Psoas muscle (tissue), 8 donors: ENCODE data around the gene FDXACB1. TPM values are rescaled to one million over a fixed set of nuclear protein-coding genes. Genes with fewer than 3 reads are reported as not detected.
A peak's percentile ranks its signal among the peaks of the same experiment; 100 is the strongest.

Experiments used
- ATAC-seq, 4 donors: fragments of 200-7000 bp; cut with Tn5 transposase; one replicate each; pipeline ENCODE4 v1.9.1; 2020; ENCODE audit warnings: moderate library complexity in 3 of 4, mild to moderate bottlenecking in 2 of 4
- DNase-seq, 2 donors: peaks; one replicate each; pipeline ENCODE4 v3.0.0-alpha.2; 2020
- H3K27ac ChIP-seq: fragments of 200-600 bp; one replicate; pipeline ENCODE4 v1.8.0; 2022
- H3K27me3 ChIP-seq, 3 donors: fragments of 200-600 bp in 1 of 3; one replicate each; pipeline versions ENCODE4 v1.6.1 to v1.8.0; 2013 to 2022; ENCODE audit warnings: low read length in 2 of 3, mild to moderate bottlenecking in 2 of 3, moderate library complexity in 1 of 3; ENCODE audit not compliant: insufficient read depth in 3 of 3
- H3K36me3 ChIP-seq, 2 donors: fragments of 200-600 bp in 1 of 2; one replicate each; pipeline versions ENCODE4 v1.6.1 to v1.8.0; 2013 to 2022; ENCODE audit warnings: low read depth in 1 of 2, mild to moderate bottlenecking in 1 of 2, moderate library complexity in 1 of 2; ENCODE audit not compliant: insufficient read depth in 1 of 2
- H3K4me1 ChIP-seq: fragments of 200-600 bp; one replicate; pipeline ENCODE4 v1.8.0; 2022
- H3K4me3 ChIP-seq: fragments of 200-600 bp; one replicate; pipeline ENCODE4 v1.8.0; 2022; ENCODE audit warnings: mild to moderate bottlenecking
- H3K9me3 ChIP-seq: fragments of 200-600 bp; one replicate; pipeline ENCODE4 v1.8.0; 2022
- WGBS, 3 donors: extraction: QIAGEN DNeasy Blood & Tissue Kit; methylation state at CpG; one replicate each; pipeline versions ENCODE4 v1.1.6 to v1.1.7; 2013; 5-methylcytosine and 5-hydroxymethylcytosine counted together
- intact Hi-C, 2 donors: fragments of 100-400 bp; cut with DNase I; formaldehyde crosslinking; loops; one replicate each; pipeline versions ENCODE4 v1.11.0 to v1.14.2; 2022
- polyA plus RNA-seq, 3 donors: library from polyadenylated mRNA; stranded (reverse); fragments of 200-250 nt; gene quantifications; one replicate each; pipeline ENCODE4 v1.2.3, GENCODE V29; 2013
- total RNA-seq, 4 donors: library from RNA; stranded (reverse); fragmentation: NEBNext Ultra II Directional in 2 of 4; extraction: Animal tissue kit (Norgen Biotek cat#: 25700) in 2 of 4; gene quantifications; one replicate each; pipeline versions ENCODE4 v1.2.1 to v1.2.4, GENCODE V29; 2021 to 2023
- TF ChIP-seq, protein P1 (sequence below): fragments of 200-600 bp; IDR thresholded peaks from one replicate; pipeline ENCODE4 v1.8.0; 2022; ENCODE audit warnings: antibody characterized with exemption
- donor health status: healthy with polysubstance abuse.
- donor health status: DM: no; HTN: no; CAD: no; lungs with moderate emphysema.
- donor health status: Bipolar disorder and iron deficiency.
- donor health status: healthy.
- donor health status: DM: yes; HTN: yes; CAD: no.
- donor health status: DM: no; HTN: no; CAD: no.
- donor health status: DM: no; HTN: no; CAD: no.
- donor health status: DM: yes; HTN: yes; CAD: no.

FDXACB1 gene
- total and polyA plus RNA-seq, 7 donors = 0.45 to 1.1 (median 0.77) TPM

DNA sequence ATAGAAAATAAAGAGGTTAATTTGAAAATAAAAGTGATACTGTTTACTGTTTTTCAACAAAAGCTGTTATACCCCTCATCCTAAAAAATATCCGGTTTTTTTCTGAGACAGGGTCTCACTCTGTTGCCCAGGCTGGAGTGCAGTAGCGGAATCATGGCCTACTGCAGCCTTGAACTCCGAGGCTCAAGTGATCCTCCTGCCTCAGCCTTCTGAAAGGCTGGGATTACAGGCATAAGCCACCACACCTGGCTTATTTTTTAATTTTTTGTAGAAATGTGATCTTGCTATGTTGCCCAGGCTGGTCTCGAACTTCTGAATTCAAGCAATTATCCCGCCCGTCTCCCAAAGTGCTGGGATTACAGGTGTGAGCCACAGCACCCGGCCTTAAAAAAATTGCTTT, 43.3 kb downstream of the FDXACB1 start:
- Histone ChIP-seq H3K4me1 (peaks cover 49% of the 10 kb centered on the region), H3K4me3 (no peak overlapping the region), H3K27me3 (no peaks in the 10 kb centered on the region), H3K27ac (peak overlapping the region; percentile 83), H3K36me3 (peaks cover 6 to 44% of the 10 kb centered on the region in 2 donors), H3K9me3 (no peaks in the 10 kb centered on the region)
- intact Hi-C loops = no loop called here
- WGBS, 3 donors = 92 to 95% (median 94%) methylated on average over 7 of the region's 7 CpGs
- ATAC-seq (no peak), DNase-seq (no peak)
- TF ChIP-seq, protein P1, sequence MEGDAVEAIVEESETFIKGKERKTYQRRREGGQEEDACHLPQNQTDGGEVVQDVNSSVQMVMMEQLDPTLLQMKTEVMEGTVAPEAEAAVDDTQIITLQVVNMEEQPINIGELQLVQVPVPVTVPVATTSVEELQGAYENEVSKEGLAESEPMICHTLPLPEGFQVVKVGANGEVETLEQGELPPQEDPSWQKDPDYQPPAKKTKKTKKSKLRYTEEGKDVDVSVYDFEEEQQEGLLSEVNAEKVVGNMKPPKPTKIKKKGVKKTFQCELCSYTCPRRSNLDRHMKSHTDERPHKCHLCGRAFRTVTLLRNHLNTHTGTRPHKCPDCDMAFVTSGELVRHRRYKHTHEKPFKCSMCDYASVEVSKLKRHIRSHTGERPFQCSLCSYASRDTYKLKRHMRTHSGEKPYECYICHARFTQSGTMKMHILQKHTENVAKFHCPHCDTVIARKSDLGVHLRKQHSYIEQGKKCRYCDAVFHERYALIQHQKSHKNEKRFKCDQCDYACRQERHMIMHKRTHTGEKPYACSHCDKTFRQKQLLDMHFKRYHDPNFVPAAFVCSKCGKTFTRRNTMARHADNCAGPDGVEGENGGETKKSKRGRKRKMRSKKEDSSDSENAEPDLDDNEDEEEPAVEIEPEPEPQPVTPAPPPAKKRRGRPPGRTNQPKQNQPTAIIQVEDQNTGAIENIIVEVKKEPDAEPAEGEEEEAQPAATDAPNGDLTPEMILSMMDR = no peak

DNA sequence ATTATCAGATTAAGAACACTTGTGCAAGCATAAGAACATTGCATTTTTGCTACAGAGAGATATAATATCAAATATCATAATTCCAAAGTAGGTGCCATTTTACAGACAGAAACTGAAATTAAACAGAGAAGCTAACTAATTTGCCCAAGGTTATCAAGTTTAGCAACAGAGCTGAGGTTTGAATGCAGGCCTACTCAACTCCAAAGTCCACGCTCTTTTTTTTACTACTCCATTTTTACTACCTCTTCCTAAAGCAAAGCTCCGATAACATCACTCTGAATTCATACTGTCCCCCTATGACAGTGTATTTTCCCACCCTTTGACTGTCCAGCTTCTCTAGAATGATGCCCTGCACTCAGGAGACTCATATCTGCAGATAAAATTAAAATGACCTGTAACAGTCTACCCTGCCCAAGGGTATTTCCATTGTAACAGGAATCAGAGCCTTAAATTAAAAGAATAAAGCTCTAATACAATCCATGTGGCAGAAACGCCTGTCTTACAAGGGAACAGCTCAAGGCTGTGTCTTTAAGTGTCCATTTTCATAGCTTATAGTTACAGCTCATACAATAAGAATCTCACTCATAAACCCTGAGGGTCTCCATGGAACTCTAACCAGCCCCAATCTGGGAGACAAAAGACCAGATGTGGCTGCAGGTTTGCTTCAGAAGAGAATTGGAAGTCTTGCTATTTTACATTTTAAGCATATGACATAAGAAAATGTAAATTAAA, 44.4 kb downstream of the FDXACB1 start:
- 83 to 92% (median 90%) methylated on average over 3 of the region's 3 CpGs for WGBS, 3 donors
- Histone ChIP-seq H3K4me3 (no peak overlapping the region), H3K4me1 (peaks cover 38% of the 10 kb centered on the region), H3K9me3 (no peaks in the 10 kb centered on the region), H3K36me3 (peaks cover 6 to 46% of the 10 kb centered on the region in 2 donors), H3K27ac (peak overlapping the region; percentile 83), H3K27me3 (no peaks in the 10 kb centered on the region)
- TF ChIP-seq, protein P1 = no peak
- DNase-seq = no peak
- no peak for ATAC-seq
- intact Hi-C loops = no loop called here

DNA sequence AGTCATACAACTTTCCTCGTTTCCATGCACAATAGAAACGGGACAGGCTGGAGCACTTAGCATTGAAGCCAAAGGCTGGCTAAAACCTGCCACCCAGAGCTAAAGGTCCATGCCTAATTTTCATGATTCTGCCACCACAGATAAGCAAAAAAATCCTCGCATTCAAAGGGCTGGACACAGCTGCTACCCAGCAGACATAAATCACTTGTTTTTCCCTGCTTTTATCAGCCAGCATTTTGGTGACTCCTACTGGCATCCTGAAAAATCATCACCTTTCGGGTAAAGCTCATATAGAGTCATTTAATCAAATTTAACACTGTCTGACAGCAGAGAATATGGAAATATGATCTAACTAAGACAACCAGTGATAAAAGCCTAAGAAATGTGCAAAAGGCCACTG, 45.4 kb downstream of the FDXACB1 start:
- intact Hi-C loops = no loop called here
- Histone ChIP-seq H3K9me3 (no peaks in the 10 kb centered on the region), H3K36me3 (peaks cover 6 to 46% of the 10 kb centered on the region in 2 donors), H3K4me3 (no peak overlapping the region), H3K4me1 (peaks cover 37% of the 10 kb centered on the region), H3K27ac (peak overlapping the region; percentile 30), H3K27me3 (no peaks in the 10 kb centered on the region)
- TF ChIP-seq, protein P1 = no peak
- DNase-seq (no peak), ATAC-seq (peak in 1 of 4 donors; percentile 18)
- WGBS, 3 donors = 50 to 70% (median 56%) methylated on average over 4 of the region's 4 CpGs

DNA sequence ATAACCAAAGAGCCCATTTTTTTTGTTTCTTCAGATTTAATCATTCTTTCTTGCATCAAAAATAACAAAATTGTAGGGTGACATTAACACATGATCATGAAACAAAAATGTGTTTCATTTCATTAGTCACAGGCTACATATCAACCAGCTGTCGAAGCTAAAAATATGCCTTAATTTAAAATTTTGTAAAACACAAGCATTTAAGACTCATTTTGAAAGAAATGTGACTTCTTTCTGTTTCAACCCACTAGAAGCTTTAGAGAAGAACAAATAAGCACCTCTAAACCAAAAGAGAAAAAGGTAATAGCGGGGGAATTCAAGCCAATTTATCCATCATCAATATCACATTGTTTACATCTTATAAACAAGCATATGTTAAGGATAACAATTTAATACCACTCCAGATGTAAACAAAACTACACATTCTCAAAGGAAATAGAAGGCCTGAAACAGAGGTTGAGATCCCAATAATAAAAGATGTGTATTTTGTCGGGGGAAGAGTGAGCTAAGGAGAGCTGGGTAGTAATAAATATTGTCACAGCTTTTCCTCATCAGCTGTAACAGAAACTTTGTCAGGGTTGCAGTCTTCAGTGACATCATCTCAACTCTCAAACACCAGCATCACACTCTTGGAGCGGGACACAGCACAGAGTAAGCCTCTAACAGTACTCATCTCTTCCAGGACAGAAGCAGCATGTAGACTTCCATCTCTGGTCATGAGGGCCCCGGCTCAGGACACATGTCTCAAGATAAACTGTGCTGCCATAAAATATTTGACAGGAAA, 49.6 kb downstream of the FDXACB1 start:
- Histone ChIP-seq H3K27ac (peak overlapping the region; percentile 30), H3K27me3 (no peaks in the 10 kb centered on the region), H3K9me3 (no peaks in the 10 kb centered on the region), H3K4me1 (peaks cover 27% of the 10 kb centered on the region), H3K36me3 (peaks cover 0 to 9% of the 10 kb centered on the region in 2 donors), H3K4me3 (no peak overlapping the region)
- TF ChIP-seq, protein P1 = no peak
- ATAC-seq (peak in 2 of 4 donors; percentile 33 to 50), DNase-seq (no peak)
- 73 to 75% (median 74%) methylated on average over 5 of the region's 5 CpGs for WGBS, 3 donors
- intact Hi-C loops = no loop called here
